Measurements from ENCODE around the gene HECW1.
A peak's percentile ranks its signal among the peaks of the same experiment; 100 is the strongest.

Gene HECW1

DNA sequence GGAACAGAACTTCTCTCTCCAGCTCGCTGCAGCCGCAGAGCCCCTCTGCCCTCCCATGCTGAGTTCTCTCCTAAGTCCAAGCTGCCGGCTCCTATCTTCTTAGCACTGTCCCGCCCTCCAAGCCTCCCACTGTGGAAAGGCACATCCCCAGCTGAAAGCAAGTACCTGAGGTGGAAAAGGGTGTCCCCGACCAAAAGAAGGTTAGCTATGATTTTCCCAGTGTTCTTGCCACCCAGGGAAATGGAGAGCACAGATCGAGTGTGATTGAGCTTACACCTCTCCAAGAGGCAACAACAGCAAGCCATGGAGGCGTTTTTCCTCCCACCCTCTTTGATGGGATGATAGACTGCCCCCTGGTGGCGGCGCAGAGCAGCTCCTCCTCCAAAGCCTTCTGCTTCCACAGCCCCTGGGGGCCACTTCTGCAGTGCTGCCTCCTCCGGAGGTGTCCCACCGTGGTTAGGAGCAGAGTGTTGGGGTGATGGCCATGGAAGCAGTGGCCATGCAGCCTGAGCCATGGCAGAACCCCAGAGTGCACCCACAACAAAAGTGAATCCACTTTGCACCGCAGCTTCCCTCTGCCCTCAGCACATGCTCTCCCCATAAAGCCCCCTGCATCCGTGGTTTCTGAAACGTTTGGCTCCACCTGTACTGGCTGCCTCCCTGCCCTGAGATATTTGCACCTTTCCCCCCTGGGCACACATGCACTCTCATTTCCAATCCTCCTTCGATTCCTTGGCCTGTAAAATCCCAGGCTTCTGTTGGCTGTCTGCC is 327.4 kb downstream of the HECW1 start:
- H3K4me3 ChIP-seq (replicated peaks; ENCODE audit: low read depth, low read length), result no peak overlapping the region
- peak; percentile 66 for DNase-seq (ENCODE audit: low read depth)
- TF ChIP-seq CTCF (IDR thresholded peaks at IDR 0.05; ENCODE audit: low read length, missing control alignments), result peak; percentile 87

GRCh38 chr7:43441231-43442130 is 329.0 kb downstream of the HECW1 start:
- DNase-seq (ENCODE audit: low read depth), result no peak
- no peak overlapping the region for H3K4me3 ChIP-seq (replicated peaks; ENCODE audit: low read depth, low read length)
- no peak for TF ChIP-seq CTCF (IDR thresholded peaks at IDR 0.05; ENCODE audit: low read length, missing control alignments)

DNA sequence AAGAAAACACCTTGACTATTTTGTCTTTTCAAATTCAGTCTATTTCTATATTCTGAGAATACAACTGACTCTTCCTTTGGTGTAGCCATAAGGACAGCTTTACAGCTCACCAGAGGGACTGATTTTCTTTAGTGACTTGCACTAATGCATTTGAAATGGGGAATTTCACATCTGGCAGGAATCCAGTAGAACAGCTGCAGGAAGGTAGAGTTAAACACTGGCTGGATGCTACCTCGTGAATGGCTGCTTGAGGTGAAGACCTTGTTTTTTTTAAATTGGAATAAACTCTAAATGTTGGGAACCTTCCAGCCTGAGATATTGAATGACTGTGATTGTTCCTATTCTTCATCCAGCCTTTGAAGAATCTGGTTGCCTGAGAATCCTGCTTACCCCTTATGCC is 330.9 kb downstream of the HECW1 start:
- no peak overlapping the region for H3K4me3 ChIP-seq (replicated peaks; ENCODE audit: low read depth, low read length)
- no peak for TF ChIP-seq CTCF (IDR thresholded peaks at IDR 0.05; ENCODE audit: low read length, missing control alignments)
- DNase-seq (ENCODE audit: low read depth), result peak; percentile 8

- no peak for DNase-seq (ENCODE audit: low read depth)
- H3K4me3 ChIP-seq (replicated peaks; ENCODE audit: low read depth, low read length), result no peak overlapping the region
- TF ChIP-seq CTCF (IDR thresholded peaks at IDR 0.05; ENCODE audit: low read length, missing control alignments), result no peak
These were observed 332.5 kb downstream of the HECW1 start for GRCh38 chr7:43444711-43445578.

GRCh38 chr7:43449577-43449976 is 337.1 kb downstream of the HECW1 start:
- no peak for TF ChIP-seq CTCF (IDR thresholded peaks at IDR 0.05; ENCODE audit: low read length, missing control alignments)
- no peak overlapping the region for H3K4me3 ChIP-seq (replicated peaks; ENCODE audit: low read depth, low read length)
- DNase-seq (ENCODE audit: low read depth), result no peak

- no peak for TF ChIP-seq CTCF (IDR thresholded peaks at IDR 0.05; ENCODE audit: low read length, missing control alignments)
- no peak for DNase-seq (ENCODE audit: low read depth)
- no peak overlapping the region for H3K4me3 ChIP-seq (replicated peaks; ENCODE audit: low read depth, low read length)
These were observed 338.4 kb downstream of the HECW1 start for GRCh38 chr7:43450894-43451293.
